Activated B cell treated with CpG ODN at 0.5 μM for 24 hours (primary cell): Measurements from ENCODE around the gene CYP2D6. TPM values are rescaled to one million over a fixed set of nuclear protein-coding genes. Genes with fewer than 3 reads are reported as not detected.

Experiments used
- ATAC-seq: fragments of 200-7000 bp; cut with Tn5 transposase; one replicate; pipeline ENCODE4 v1.10.0; 2021; ENCODE audit warnings: low read depth, mild to moderate bottlenecking, moderate library complexity
- CTCF ChIA-PET: fragments of 350-600 bp; sonication (Branson Sonifier 250); formaldehyde crosslinking; loops from one replicate; lab custom pipeline; 2021; ENCODE audit warnings: antibody characterized with exemption; lab: Charles Lee
- POLR2A ChIA-PET: fragments of 350-600 bp; sonication (Branson Sonifier 250); formaldehyde crosslinking; loops from one replicate; lab custom pipeline; 2021; ENCODE audit warnings: antibody characterized with exemption; lab: Charles Lee
- DNase-seq: peaks from one replicate; pipeline ENCODE4 v3.0.0; 2022
- H3K27ac Mint-ChIP-seq: one replicate; pipeline ENCODE4 v1.8.0; 2020; ENCODE audit warnings: mixed read lengths
- H3K27me3 Mint-ChIP-seq: one replicate; pipeline ENCODE4 v1.8.0; 2021; ENCODE audit warnings: mixed read lengths
- H3K36me3 Mint-ChIP-seq: one replicate; pipeline ENCODE4 v1.8.0; 2021; ENCODE audit warnings: low read depth, mixed read lengths
- H3K4me1 Mint-ChIP-seq: one replicate; pipeline ENCODE4 v1.8.0; 2021; ENCODE audit warnings: mixed read lengths
- H3K4me3 Mint-ChIP-seq: one replicate; pipeline ENCODE4 v1.8.0; 2020; ENCODE audit warnings: mild to moderate bottlenecking, mixed read lengths
- H3K9me3 Mint-ChIP-seq: one replicate; pipeline ENCODE4 v1.8.0; 2020; ENCODE audit warnings: mixed read lengths
- CTCF ChIP-seq: fragments of 200-600 bp; IDR thresholded peaks from one replicate; pipeline ENCODE4 v1.8.0; 2022; ENCODE audit warnings: antibody characterized with exemption, mild to moderate bottlenecking
- intact Hi-C: fragments of 100-400 bp; cut with micrococcal nuclease; formaldehyde crosslinking; loops from one replicate; pipeline ENCODE4 v1.15.1; 2024
- total RNA-seq: library from RNA; stranded (reverse); gene quantifications from 2 replicates; pipeline ENCODE4 v1.2.3, GENCODE V29; 2022

CYP2D6 gene
- total RNA-seq, 1 donor from 2014 or later = 2.8 TPM

GRCh38 chr22:42164901-42165300 is 34.3 kb upstream of the CYP2D6 start:
- ATAC-seq (no peak), DNase-seq (no peak)
- H3K36me3 Mint-ChIP-seq = peaks cover 56% of the 10 kb centered on the region
- H3K4me3 Mint-ChIP-seq = no peak overlapping the region
- H3K9me3 Mint-ChIP-seq = no peaks in the 10 kb centered on the region
- no peak overlapping the region for H3K27ac Mint-ChIP-seq
- POLR2A ChIA-PET = no interaction called here
- intact Hi-C loops = loop anchor here (10.0 kb wide), 1 partner anchor 70 kb away; the partner anchor contains the start of gene NDUFA6
- H3K4me1 Mint-ChIP-seq = peaks cover 7% of the 10 kb centered on the region
- H3K27me3 Mint-ChIP-seq = no peaks in the 10 kb centered on the region
- TF ChIP-seq CTCF = no peak
- CTCF ChIA-PET = no interaction called here

- POLR2A ChIA-PET = no interaction called here
- Mint-ChIP-seq H3K4me3 (no peak overlapping the region), H3K9me3 (no peaks in the 10 kb centered on the region), H3K27ac (no peak overlapping the region), H3K36me3 (peaks cover 56% of the 10 kb centered on the region), H3K4me1 (peaks cover 1% of the 10 kb centered on the region), H3K27me3 (no peaks in the 10 kb centered on the region)
- intact Hi-C loops = loop anchor here (10.0 kb wide), 1 partner anchor 69 kb away; the partner anchor contains the start of gene NDUFA6
- ATAC-seq = no peak
- no peak for DNase-seq
- TF ChIP-seq CTCF = no peak
- CTCF ChIA-PET = no interaction called here
These were observed 32.9 kb upstream of the CYP2D6 start for GRCh38 chr22:42163515-42163914.

DNA sequence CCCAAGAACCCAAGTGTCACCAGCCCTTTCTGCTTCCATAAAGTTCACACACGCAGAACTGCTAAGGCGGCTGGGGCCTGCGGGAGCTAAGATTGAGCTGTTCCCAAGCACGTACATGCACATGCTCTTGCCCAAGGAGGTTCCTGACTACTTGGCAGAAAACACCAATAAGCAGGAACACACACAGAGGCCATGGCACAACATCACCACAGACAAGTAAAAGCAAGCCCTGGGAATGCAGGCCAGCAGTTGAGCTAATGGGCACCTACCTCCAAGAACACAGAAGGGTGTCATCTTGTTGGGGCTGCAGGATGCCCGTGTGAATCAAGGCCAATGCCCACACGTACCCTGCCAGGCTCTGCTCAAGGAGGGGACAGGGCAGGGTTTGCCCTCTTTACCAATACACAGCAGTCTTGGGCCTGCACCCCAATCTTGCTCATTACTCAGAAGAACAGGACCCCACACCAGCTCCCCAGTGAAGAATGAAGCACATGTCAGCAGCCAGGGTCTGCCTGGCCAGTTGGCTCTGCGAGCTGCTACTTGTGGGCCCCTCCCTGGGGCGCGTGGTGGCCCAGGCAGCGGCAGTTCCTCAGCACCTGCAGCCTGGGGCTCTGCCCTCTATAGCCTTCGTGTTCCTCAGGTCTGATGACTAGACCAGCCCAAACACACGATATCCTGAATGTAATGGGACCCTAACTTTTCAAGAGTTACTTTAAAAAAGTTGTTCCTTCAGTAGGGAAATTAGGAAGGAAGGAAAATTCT is 32.3 kb upstream of the CYP2D6 start:
- CTCF ChIA-PET = no interaction called here
- H3K4me3 Mint-ChIP-seq = no peak overlapping the region
- ATAC-seq (no peak), DNase-seq (no peak)
- no peak for TF ChIP-seq CTCF
- no peaks in the 10 kb centered on the region for H3K9me3 Mint-ChIP-seq
- POLR2A ChIA-PET = no interaction called here
- H3K4me1 Mint-ChIP-seq = peaks cover 1% of the 10 kb centered on the region
- no peak overlapping the region for H3K27ac Mint-ChIP-seq
- H3K36me3 Mint-ChIP-seq = peaks cover 57% of the 10 kb centered on the region
- intact Hi-C loops = loop anchor here (10.0 kb wide), 1 partner anchor 68 kb away; the partner anchor contains the start of gene NDUFA6
- H3K27me3 Mint-ChIP-seq = no peaks in the 10 kb centered on the region

GRCh38 chr22:42160830-42161696 is 30.5 kb upstream of the CYP2D6 start:
- intact Hi-C loops = loop anchor here (10.0 kb wide), 1 partner anchor 66 kb away; the partner anchor contains the start of gene NDUFA6
- Mint-ChIP-seq H3K4me3 (no peak overlapping the region), H3K9me3 (no peaks in the 10 kb centered on the region), H3K27ac (no peak overlapping the region), H3K4me1 (no peaks in the 10 kb centered on the region), H3K27me3 (no peaks in the 10 kb centered on the region), H3K36me3 (peaks cover 47% of the 10 kb centered on the region)
- ChIA-PET CTCF (interaction anchor here (1.5 kb wide), 1 partner anchor 11 kb away, joined by 3 read pairs; no protein-coding TSS in a partner anchor), POLR2A (no interaction called here)
- no peak for DNase-seq
- no peak for ATAC-seq
- TF ChIP-seq CTCF = no peak
